ENCODE measurements around the gene BAIAP3. TPM values are rescaled to one million over a fixed set of nuclear protein-coding genes. Genes with fewer than 3 reads are reported as not detected.

The BAIAP3 gene
- polyA plus RNA-seq, 1 donor from 2014 or later, result 65.2 TPM

DNA sequence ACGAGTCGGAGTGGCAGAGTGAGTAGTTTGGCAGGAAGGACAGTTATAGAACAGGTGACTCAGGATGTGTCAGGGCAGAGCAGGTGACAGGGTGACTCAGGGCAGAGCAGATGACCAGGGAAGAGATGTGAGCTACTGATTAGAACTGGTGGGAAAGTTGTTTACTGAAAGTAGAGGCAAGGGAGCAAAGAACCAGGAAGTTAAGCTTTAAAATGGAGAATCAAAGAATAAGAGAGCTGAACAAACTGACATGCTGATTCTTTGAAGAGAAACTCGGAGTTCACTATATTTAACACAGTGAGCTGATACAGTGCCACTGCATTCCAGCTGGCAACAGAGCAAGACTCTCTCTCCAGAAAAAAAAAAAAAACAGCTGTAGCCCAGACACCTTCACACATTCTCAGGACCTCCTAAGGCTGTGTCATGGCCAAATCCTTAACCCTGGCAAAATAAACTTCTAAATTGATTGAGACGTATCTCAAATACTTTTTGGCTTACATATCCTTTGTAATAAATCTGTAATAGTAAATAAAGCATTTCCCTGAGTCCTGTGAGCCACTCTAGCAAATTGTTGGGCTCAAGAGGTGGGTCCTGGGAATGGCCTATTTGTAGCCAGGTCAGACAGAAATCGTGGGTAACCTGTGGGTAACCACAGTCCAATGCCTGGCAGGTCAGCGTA lies 36.3 kb upstream of the BAIAP3 start:
- TF ChIP-seq EP300 (conservative IDR thresholded peaks at IDR 0.05; ENCODE audit: poor library complexity, severe bottlenecking), result no peak
- H3K27me3 ChIP-seq (ENCODE audit: insufficient read depth, low read depth, low read length), result no peaks in the 10 kb centered on the region
- H3K27ac ChIP-seq (ENCODE audit: low read length), result no peak overlapping the region
- no peaks in the 10 kb centered on the region for H3K79me2 ChIP-seq (replicated peaks; ENCODE audit: insufficient read depth, low read length)
- no peaks in the 10 kb centered on the region for H4K20me1 ChIP-seq (ENCODE audit: insufficient read depth)
- no peak overlapping the region for H2AFZ ChIP-seq (ENCODE audit: low read depth, low read length)
- H3K4me2 ChIP-seq (ENCODE audit: low read length), result no peak overlapping the region
- no peaks in the 10 kb centered on the region for H3K9me2 ChIP-seq (ENCODE audit: insufficient read depth, low read length)
- no peak overlapping the region for H3K4me3 ChIP-seq (ENCODE audit: low read length)
- H3K36me3 ChIP-seq (ENCODE audit: insufficient read depth, low read length), result no peaks in the 10 kb centered on the region
- no peaks in the 10 kb centered on the region for H3F3A ChIP-seq (ENCODE audit: insufficient read depth, low read length, poor library complexity, severe bottlenecking)
- H3K9me3 ChIP-seq (ENCODE audit: low read length), result no peaks in the 10 kb centered on the region
- H3K9ac ChIP-seq (ENCODE audit: low read length), result no peak overlapping the region

DNA sequence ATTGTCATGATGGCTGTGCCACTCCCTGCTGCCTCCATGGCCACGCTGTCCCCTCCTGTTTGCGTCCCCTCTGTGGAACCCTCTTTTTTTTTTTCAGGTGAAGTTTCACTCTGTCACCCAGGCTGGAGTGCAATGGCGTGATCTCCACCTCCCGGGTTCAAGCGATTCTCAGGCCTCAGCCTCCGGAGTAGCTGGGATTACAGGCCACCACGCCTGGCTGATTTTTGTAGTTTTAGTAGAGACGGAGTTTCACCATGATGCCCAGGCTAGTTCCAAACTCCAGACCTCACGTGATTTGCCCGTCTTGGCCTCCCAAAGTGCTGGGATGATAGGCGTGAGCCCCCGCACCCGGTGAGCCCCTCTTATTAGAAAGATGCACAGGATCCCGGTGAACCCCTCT lies 35.0 kb upstream of the BAIAP3 start:
- no peak for TF ChIP-seq SMC3 (conservative IDR thresholded peaks at IDR 0.05; ENCODE audit: poor library complexity)
- no peak for TF ChIP-seq POLR2AphosphoS5 (IDR thresholded peaks at IDR 0.05)
- TF ChIP-seq, protein P1, sequence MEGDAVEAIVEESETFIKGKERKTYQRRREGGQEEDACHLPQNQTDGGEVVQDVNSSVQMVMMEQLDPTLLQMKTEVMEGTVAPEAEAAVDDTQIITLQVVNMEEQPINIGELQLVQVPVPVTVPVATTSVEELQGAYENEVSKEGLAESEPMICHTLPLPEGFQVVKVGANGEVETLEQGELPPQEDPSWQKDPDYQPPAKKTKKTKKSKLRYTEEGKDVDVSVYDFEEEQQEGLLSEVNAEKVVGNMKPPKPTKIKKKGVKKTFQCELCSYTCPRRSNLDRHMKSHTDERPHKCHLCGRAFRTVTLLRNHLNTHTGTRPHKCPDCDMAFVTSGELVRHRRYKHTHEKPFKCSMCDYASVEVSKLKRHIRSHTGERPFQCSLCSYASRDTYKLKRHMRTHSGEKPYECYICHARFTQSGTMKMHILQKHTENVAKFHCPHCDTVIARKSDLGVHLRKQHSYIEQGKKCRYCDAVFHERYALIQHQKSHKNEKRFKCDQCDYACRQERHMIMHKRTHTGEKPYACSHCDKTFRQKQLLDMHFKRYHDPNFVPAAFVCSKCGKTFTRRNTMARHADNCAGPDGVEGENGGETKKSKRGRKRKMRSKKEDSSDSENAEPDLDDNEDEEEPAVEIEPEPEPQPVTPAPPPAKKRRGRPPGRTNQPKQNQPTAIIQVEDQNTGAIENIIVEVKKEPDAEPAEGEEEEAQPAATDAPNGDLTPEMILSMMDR (IDR thresholded peaks at IDR 0.05; ENCODE audit: poor library complexity, severe bottlenecking), result no peak
- TF ChIP-seq EP300 (conservative IDR thresholded peaks at IDR 0.05; ENCODE audit: poor library complexity, severe bottlenecking), result no peak
- TF ChIP-seq TAF1 (IDR thresholded peaks at IDR 0.05; ENCODE audit: low read depth), result no peak
- TF ChIP-seq MXI1 (conservative IDR thresholded peaks at IDR 0.05; ENCODE audit: poor library complexity, severe bottlenecking), result no peak
- TF ChIP-seq EZH2 (IDR thresholded peaks at IDR 0.05; ENCODE audit: borderline replicate concordance, insufficient read depth, low read length, poor library complexity, severe bottlenecking), result no peak
- TF ChIP-seq, protein P2, sequence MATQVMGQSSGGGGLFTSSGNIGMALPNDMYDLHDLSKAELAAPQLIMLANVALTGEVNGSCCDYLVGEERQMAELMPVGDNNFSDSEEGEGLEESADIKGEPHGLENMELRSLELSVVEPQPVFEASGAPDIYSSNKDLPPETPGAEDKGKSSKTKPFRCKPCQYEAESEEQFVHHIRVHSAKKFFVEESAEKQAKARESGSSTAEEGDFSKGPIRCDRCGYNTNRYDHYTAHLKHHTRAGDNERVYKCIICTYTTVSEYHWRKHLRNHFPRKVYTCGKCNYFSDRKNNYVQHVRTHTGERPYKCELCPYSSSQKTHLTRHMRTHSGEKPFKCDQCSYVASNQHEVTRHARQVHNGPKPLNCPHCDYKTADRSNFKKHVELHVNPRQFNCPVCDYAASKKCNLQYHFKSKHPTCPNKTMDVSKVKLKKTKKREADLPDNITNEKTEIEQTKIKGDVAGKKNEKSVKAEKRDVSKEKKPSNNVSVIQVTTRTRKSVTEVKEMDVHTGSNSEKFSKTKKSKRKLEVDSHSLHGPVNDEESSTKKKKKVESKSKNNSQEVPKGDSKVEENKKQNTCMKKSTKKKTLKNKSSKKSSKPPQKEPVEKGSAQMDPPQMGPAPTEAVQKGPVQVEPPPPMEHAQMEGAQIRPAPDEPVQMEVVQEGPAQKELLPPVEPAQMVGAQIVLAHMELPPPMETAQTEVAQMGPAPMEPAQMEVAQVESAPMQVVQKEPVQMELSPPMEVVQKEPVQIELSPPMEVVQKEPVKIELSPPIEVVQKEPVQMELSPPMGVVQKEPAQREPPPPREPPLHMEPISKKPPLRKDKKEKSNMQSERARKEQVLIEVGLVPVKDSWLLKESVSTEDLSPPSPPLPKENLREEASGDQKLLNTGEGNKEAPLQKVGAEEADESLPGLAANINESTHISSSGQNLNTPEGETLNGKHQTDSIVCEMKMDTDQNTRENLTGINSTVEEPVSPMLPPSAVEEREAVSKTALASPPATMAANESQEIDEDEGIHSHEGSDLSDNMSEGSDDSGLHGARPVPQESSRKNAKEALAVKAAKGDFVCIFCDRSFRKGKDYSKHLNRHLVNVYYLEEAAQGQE (IDR thresholded peaks at IDR 0.05; ENCODE audit: borderline replicate concordance), result no peak
- no peak for TF ChIP-seq RAD21 (conservative IDR thresholded peaks at IDR 0.05)
- no peaks in the 10 kb centered on the region for H4K20me1 ChIP-seq (ENCODE audit: insufficient read depth)
- H2AFZ ChIP-seq (ENCODE audit: low read depth, low read length), result no peak overlapping the region
- H3K79me2 ChIP-seq (replicated peaks; ENCODE audit: insufficient read depth, low read length), result no peaks in the 10 kb centered on the region
- H3K4me3 ChIP-seq (ENCODE audit: low read length), result no peak overlapping the region
- no peaks in the 10 kb centered on the region for H3K36me3 ChIP-seq (ENCODE audit: insufficient read depth, low read length)
- no peak overlapping the region for H3K9ac ChIP-seq (ENCODE audit: low read length)
- no peaks in the 10 kb centered on the region for H3F3A ChIP-seq (ENCODE audit: insufficient read depth, low read length, poor library complexity, severe bottlenecking)
- no peaks in the 10 kb centered on the region for H3K27me3 ChIP-seq (ENCODE audit: insufficient read depth, low read depth, low read length)
- no peaks in the 10 kb centered on the region for H3K9me2 ChIP-seq (ENCODE audit: insufficient read depth, low read length)
- no peaks in the 10 kb centered on the region for H3K9me3 ChIP-seq (ENCODE audit: low read length)
- H3K4me2 ChIP-seq (ENCODE audit: low read length), result no peak overlapping the region
- no peak overlapping the region for H3K27ac ChIP-seq (ENCODE audit: low read length)

All from neural cell (in vitro differentiated cells).